DMS114 treated with DMSO at 0.1 percent for 48 hours (cell line): ENCODE data around the gene DNAJC3.
"Not testable (repeated sequence)": the region's sequence is repeated elsewhere in the genome, so short reads cannot be mapped to it uniquely, and the experiment has no call there.

Experiments used
- DNase-seq: peaks from one replicate; lab custom pipeline; 2025; ENCODE audit not compliant: unreplicated experiment; lab: John Stamatoyannopoulos, UW

Gene DNAJC3

GRCh38 chr13:95667235-95667634, 9.7 kb upstream of the DNAJC3 start:
- DNase-seq, result not testable (repeated sequence)

- DNase-seq, result no peak
Observed at GRCh38 chr13:95671597-95671996, 5.3 kb upstream of the DNAJC3 start.

DNA sequence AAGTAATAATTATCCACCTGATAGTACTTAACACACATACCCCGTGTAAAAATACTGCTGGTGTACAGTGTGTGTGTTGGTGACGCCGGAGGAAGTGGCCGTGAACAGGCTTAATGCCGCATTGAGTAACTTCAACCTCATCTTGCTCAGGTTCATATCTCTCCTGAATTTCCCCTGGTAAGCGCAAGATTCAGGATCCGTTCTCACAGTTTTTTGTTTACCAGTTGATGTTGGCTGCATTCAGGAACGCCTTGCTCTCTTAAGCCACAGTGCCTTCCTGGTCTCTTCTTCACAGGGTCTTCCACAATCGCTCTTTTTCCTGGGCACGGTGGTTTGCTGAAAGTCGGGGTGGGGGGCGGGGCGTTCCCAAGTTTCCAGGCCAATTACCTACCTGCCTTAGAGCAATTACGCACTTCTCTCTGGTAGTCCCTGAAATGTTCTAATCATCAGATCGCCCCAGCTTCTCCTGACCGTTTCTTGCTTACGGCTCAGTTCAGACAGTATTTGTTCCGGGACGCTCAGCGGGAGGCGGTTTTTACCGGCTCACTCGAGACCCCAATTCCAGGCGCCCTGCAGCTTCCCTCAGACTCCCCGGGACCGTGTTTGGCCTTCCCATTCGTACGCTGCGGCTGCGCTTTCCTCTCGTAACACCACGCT, 706 bp upstream of the DNAJC3 start:
- no peak for DNase-seq

- no peak for DNase-seq
Observed at GRCh38 chr13:95677564-95678266, 776 bp downstream of the DNAJC3 start.

DNA sequence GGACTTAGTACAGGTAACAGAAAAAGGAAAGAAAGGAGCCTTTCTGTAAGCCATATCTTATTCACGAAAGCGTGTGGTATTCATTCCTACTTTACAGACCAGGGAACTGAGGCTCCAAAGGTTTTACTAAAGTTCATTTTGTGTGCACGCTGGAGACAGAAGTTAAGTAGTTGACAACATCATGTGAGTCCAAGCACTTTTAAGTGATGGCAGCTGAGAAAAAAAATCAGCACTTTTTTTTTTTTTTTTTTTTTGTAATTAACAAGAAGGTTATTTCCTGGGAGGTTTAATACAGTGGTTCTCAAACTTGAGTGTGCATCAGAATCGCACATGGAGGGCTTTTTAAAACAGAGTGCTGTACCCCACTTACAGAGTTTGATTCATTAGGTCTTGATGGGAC, 2.0 kb downstream of the DNAJC3 start:
- DNase-seq, result no peak

DNA sequence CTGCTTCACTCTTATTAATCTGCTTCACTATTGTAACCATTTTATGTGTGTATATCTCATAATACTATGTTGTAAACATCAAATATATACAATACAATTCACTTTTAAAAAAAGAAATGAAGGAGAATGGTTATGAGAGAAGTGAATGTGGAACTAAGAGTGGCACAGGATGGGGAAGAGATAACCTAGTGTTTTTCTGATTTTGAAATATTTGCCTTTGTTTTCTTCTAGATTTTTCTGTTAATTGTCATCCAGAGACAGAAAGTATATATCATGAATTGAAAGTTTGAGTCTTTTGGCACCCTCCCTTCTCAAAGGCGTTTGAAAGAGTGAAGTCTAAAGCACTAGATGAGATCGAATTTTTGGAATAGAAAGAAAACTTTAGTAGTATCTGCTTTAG, 2.8 kb downstream of the DNAJC3 start:
- peak; percentile 1 for DNase-seq

GRCh38 chr13:95684418-95684817, 7.5 kb downstream of the DNAJC3 start:
- DNase-seq, result no peak

DNA sequence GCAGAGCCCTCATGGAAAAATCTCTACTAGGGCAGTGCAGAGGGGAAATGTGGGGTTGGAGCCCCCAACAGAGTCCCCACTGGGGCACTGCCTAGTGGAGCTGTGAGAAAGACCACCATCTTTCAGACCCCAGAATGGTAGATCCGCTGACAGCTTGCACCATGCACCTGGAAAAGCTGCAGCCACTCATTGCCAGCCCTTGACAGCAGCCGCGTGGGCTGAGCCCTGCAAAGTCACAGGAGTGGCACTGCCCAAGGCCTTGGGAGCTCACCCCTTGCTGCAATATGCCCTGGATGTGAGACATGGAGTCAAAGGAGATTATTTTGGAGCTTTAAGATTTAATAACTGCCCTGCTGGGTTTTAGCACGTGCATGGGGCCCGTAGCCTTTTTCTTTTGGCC, 8.0 kb downstream of the DNAJC3 start:
- not testable (repeated sequence) for DNase-seq

DNA sequence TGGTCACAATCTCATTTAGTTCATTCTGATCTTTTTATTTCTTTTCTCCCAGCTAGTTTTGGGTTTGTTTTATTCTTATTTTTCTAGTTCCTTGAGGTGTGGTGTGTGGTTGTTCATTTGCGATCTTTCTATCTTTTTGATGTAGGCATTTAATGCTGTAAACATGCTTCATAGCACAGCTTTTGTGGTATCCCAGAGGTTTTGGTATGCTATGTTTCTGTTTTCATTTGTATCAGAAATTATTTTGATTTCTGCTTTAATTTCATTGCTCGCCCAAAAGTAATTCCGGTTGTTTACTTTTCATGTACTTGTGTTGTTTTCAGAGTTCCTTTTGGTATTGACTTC, 12.6 kb downstream of the DNAJC3 start:
- DNase-seq, result no peak

- DNase-seq, result not testable (repeated sequence)
Observed at GRCh38 chr13:95690986-95691385, 14.0 kb downstream of the DNAJC3 start.

DNA sequence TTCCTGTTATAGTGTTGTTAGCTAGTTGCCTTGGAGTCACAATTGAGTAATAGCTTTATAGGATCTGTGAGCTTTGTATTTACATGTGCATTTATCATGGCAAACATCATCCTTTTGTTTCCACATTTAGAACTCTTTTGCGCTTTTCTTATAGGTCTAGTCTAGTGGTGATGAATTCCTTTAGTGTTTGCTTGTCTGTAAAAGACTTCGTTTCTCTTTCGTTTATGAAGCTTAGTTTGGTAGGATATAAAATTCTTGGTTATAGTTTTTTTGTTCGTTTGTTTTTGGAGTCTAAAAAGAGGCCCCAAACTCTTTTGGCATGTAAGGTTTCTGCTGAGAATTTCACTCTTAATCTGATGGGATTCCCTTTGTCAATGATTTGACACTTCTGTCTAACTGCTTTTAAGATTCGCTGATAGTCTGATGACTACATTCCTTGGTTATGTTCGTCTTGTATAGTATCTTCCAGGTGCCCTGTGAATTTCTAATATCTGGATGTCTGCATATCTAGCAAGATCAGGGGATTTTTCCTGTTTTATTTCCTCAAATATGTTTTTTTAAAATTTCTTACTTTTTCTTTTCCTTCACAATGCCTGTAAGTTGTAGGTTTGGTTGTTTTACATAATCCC, 20.2 kb downstream of the DNAJC3 start:
- no peak for DNase-seq

GRCh38 chr13:95698047-95698749, 21.3 kb downstream of the DNAJC3 start:
- DNase-seq, result no peak

GRCh38 chr13:95703576-95703975, 26.6 kb downstream of the DNAJC3 start:
- no peak for DNase-seq

DNA sequence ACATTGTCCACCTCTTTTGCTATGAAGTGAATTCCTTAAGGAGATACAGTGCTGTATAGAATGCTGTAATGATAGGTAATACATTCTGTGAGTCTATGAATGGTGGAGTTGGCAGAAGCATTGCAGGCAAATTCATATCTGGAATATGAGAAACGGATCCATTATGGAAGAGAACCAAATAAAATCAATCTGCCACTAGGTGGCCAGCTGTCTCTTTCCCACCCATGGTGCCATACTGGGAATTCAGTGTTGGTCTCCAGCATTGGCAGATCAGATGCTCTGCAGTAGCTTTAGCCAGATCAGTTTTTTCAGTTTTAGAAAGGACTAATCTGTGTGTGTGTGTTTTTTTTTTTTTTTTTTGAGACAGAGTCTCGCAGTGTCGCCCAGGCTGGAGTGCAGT, 27.6 kb downstream of the DNAJC3 start:
- no peak for DNase-seq

- no peak for DNase-seq
Observed at GRCh38 chr13:95706356-95706755, 29.4 kb downstream of the DNAJC3 start.

- DNase-seq, result no peak
Observed at GRCh38 chr13:95707035-95707434, 30.1 kb downstream of the DNAJC3 start.

DNA sequence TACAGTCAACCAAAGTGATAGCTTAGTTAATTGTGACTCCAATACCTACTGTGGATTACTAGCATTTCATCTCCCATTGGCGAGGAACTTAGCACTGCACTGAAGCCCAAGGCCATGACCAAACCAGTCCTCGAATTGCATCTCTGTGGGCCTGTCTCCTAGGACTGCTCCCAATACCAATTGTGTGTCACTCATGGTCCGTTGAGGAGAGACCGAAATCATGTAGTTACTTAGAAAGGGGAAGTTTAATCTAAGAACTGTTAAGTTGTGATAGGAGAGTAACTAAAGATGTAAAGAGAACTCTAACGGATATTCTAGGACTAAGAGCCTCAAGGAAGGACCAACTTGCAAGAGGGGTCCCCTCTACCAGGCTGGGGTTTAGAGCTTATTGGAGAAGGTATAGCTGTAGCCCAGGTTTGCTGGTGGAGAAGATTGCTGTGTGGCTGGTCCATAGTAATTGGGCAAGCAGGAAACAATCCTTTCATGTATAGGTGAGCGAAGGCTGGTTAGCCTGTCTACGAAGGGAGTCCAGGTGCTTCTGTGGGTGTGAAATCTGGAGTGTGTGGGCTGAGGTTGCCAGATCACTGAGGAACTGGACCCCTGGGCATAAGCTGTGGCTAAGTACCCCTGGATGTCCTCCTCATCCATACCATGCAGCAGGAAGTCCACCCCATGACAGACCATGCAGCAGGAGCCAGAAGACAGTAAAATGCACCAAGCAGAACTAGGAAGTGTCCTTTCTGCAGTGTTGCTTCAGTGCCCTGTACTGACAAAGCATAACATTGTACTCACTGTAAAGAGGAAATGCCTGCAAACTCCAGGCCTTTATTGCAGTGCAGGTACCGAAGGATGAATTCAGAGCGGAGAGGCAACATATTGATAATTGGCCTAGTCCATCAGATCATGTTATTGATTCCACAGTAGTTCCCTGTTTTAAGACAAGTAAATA, 30.8 kb downstream of the DNAJC3 start:
- DNase-seq, result no peak

DNA sequence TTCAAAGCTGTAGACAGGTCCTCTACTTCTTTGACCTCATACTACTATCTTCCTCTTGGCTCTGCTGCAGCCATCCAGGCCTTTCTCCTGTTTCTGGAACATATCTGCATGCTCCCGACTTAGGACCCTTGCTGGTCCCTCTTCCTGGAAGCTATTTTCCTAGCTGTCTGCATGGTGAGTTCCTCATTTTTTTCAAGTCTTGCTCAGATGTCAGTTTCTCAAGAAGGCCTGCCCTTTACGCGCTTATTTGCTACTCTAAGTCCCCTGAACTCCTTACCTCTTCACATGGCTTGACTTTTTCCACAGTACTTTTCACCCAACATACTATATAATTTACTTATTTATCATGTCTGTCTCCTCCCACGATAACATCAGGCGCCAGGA, 31.4 kb downstream of the DNAJC3 start:
- DNase-seq, result no peak

GRCh38 chr13:95708811-95709500, 32.0 kb downstream of the DNAJC3 start:
- DNase-seq, result no peak

DNA sequence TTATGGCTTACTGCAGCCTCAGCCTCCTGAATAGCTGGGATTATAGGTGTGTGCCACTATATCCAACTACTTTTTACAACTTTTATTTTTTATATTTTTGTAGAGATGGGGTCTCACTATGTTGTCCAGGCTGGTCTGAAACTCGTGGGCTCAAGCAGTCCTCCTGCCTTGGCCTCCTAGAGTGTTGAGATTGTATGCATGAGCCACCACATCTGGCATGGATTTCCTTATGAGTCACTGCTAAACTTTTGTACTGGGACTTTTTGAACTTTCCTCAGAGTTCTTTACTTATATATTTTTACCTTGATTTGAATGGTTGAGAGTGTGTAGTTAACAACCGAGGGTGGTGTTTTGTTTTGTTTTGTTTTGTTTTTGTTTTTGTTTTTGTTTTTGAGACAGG, 33.4 kb downstream of the DNAJC3 start:
- DNase-seq, result no peak
